Tracheal epithelial cell (primary cell): ENCODE results near the gene AQR. TPM values are rescaled to one million over a fixed set of nuclear protein-coding genes. Genes with fewer than 3 reads are reported as not detected.

Experiments used
- total RNA-seq: library from RNA; depleted of rRNA; stranded (reverse); fragments of >200 nt; gene quantifications from 2 replicates; pipeline ENCODE4 v1.2.1, GENCODE V29; 2014

The AQR gene
- 19.5 and 22.2 TPM in 2 replicates for total RNA-seq

GRCh38 chr15:34969340-34970097 is at the start of gene AQR:
Gene AQR, minus strand, starts transcription at chr15:34969742. Its CDS starts 129 bp downstream, at chr15:34969613.

DNA sequence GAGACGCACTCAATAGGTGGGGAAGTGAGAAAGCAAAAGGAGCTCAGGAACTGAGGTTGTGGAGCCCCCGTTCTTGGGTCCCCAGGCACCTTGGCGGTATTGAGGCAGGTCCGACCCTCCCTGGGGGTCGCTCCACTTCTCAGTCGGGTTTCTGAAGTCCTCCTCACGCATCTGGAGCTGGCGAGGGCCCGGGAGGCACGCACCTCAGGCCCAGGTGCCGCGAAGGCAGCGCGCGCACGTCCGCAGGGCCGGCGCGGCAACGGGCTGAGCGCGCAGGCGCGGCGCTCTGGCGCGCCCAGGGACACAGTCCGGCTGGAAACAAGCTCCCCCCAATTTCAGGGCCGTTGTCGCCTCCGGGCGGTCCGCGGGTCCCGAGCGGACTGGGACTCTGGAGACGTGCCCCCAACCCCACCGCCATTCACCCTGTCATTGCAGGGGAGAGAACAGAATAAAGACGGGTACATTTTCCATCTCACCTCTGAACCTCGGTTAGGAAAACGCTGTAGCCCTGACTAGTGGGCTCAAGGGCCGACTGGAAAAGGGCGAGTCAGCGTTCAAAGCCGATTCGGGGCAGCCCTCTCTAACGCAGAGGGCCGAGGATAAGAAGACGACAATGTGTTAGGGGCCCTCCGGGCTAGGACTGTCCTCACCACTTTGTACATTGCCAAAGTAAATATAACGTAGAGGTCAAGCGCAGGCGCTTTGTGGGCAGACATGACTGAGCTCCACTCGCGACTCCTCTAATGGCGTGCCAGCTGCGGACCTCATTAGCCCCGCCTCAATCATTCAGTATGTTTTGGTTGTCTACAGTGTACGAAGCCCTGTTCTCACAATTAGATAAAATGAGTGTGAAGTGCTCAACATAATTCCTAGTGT is 18.7 kb upstream of the AQR start, which contains the start of gene ZNF770:
ZNF770 (minus strand) TSS at position 261 of the 876 bp plus-strand sequence. CDS start 4,853 bp downstream, outside the sequence.

Other genes with a start within 250 kb of the AQR start
- not detected in 2 replicates for gene GJD2, start 214.7 kb downstream of the AQR start, total RNA-seq
- gene ACTC1, start 174.2 kb downstream of the AQR start, total RNA-seq, result not detected in 2 replicates
- 48.0 and 71.4 TPM in 2 replicates for gene ZNF770, start 18.5 kb upstream of the AQR start, total RNA-seq
- gene NANOGP8, start 115.6 kb upstream of the AQR start, total RNA-seq, result 0.24 TPM in 1 of 2 replicates, not detected in the other